HEK293 (cell line): Measurements from ENCODE around the gene KCNK1.

Experiments
- CTCF ChIA-PET: fragments of 350-600 bp; formaldehyde crosslinking; extraction: SDS; loops from one replicate; lab custom pipeline; 2021; ENCODE audit warnings: antibody characterized with exemption; lab: Yijun Ruan, JAX
- POLR2A ChIA-PET: fragments of 300-600 bp; formaldehyde crosslinking; extraction: SDS; loops from one replicate; lab custom pipeline; 2020; ENCODE audit warnings: antibody characterized with exemption, inconsistent platforms; lab: Yijun Ruan, JAX
- H3K27ac ChIP-seq: fragments of 200-500 bp; sonication (Bioruptor generic); 2 replicates; pipeline ENCODE4 v1.5.1; 2014; ENCODE audit warnings: low read depth, low read length, control low read depth, inconsistent platforms; ENCODE audit errors: extremely low read depth
- H3K36me3 ChIP-seq, 2 experiments: fragments of 200-500 bp in 1 of 2; sonication (Bioruptor generic) in 1 of 2; 1 replicate in 1 of 2; 2 replicates in 1 of 2; pipeline ENCODE4 v1.5.1; 2014 to 2017; ENCODE audit warnings: inconsistent platforms in 2 of 2, low read length in 2 of 2; ENCODE audit not compliant: control insufficient read depth in 2 of 2, insufficient read depth in 1 of 2
- H3K4me1 ChIP-seq: fragments of 200-500 bp; sonication (Bioruptor generic); 2 replicates; pipeline ENCODE4 v1.5.1; 2014; ENCODE audit warnings: mild to moderate bottlenecking, low read length, inconsistent platforms; ENCODE audit not compliant: control insufficient read depth, insufficient read depth
- H3K4me3 ChIP-seq: 2 replicates; pipeline ENCODE4 v1.5.1; 2011; ENCODE audit warnings: low read depth, mild to moderate bottlenecking, control low read depth, low read length, moderate library complexity
- H3K9me3 ChIP-seq: fragments of 200-500 bp; sonication (Bioruptor generic); 2 replicates; pipeline ENCODE4 v1.5.1; 2014; ENCODE audit warnings: low read depth, low read length, inconsistent platforms; ENCODE audit not compliant: control insufficient read depth, insufficient read depth
- HOXA7 ChIP-seq: sonication (generic); formaldehyde crosslinking; IDR thresholded peaks from 2 replicates; pipeline ENCODE4 v1.8.1; 2022; ENCODE audit warnings: missing genetic modification reagents, borderline replicate concordance
- ZBTB21 ChIP-seq: fragments of 450-650 bp; formaldehyde crosslinking; IDR thresholded peaks from 2 replicates; pipeline ENCODE4 v1.5.1; 2017; ENCODE audit warnings: missing biosample characterization, missing genetic modification characterization
- ZEB2 ChIP-seq: fragments of 450-650 bp; formaldehyde crosslinking; IDR thresholded peaks from 2 replicates; pipeline ENCODE4 v1.5.1; 2016; ENCODE audit warnings: missing biosample characterization, missing genetic modification characterization
- ZFP69B ChIP-seq: fragments of 450-650 bp; formaldehyde crosslinking; IDR thresholded peaks from 2 replicates; pipeline ENCODE4 v1.5.1; 2016; ENCODE audit warnings: missing biosample characterization, missing genetic modification characterization
- ZNF146 ChIP-seq: fragments of 450-650 bp; formaldehyde crosslinking; IDR thresholded peaks from 2 replicates; pipeline ENCODE4 v1.5.1; 2016; ENCODE audit warnings: missing biosample characterization, missing genetic modification characterization
- ZNF366 ChIP-seq: fragments of 450-650 bp; formaldehyde crosslinking; conservative IDR thresholded peaks from 2 replicates; pipeline ENCODE4 v1.5.1; 2016; ENCODE audit warnings: missing biosample characterization, missing genetic modification characterization
- ZNF404 ChIP-seq: fragments of 450-650 bp; formaldehyde crosslinking; IDR thresholded peaks from 2 replicates; pipeline ENCODE4 v1.5.1; 2017; ENCODE audit warnings: missing biosample characterization, missing genetic modification characterization
- ZNF449 ChIP-seq: fragments of 450-650 bp; formaldehyde crosslinking; IDR thresholded peaks from 2 replicates; pipeline ENCODE4 v1.5.1; 2017; ENCODE audit warnings: missing biosample characterization, mild to moderate bottlenecking, missing genetic modification characterization, moderate library complexity
- ZNF580 ChIP-seq: fragments of 450-650 bp; formaldehyde crosslinking; IDR thresholded peaks from 2 replicates; pipeline ENCODE4 v1.5.1; 2016; ENCODE audit warnings: missing biosample characterization, missing genetic modification characterization
- ZNF585B ChIP-seq: fragments of 450-650 bp; formaldehyde crosslinking; IDR thresholded peaks from 2 replicates; pipeline ENCODE4 v1.5.1; 2016; ENCODE audit warnings: missing biosample characterization, missing genetic modification characterization
- ZNF600 ChIP-seq: fragments of 450-650 bp; formaldehyde crosslinking; IDR thresholded peaks from 2 replicates; pipeline ENCODE4 v1.5.1; 2016; ENCODE audit warnings: missing biosample characterization, missing genetic modification characterization
- ZNF629 ChIP-seq: fragments of 450-650 bp; formaldehyde crosslinking; IDR thresholded peaks from 2 replicates; pipeline ENCODE4 v1.5.1; 2017; ENCODE audit warnings: missing biosample characterization, missing genetic modification characterization
- ZNF747 ChIP-seq: fragments of 450-650 bp; formaldehyde crosslinking; IDR thresholded peaks from 2 replicates; pipeline ENCODE4 v1.5.1; 2016; ENCODE audit warnings: missing biosample characterization, missing genetic modification characterization
- ZNF76 ChIP-seq: fragments of 450-650 bp; formaldehyde crosslinking; IDR thresholded peaks from 2 replicates; pipeline ENCODE4; 2016; ENCODE audit warnings: low read depth, missing biosample characterization, missing genetic modification characterization, borderline replicate concordance
- TF ChIP-seq, protein P1 (sequence below): fragments of 450-650 bp; formaldehyde crosslinking; IDR thresholded peaks from 2 replicates; pipeline ENCODE4 v1.5.1; 2016; ENCODE audit warnings: missing biosample characterization, missing genetic modification characterization, borderline replicate concordance

Gene KCNK1

DNA sequence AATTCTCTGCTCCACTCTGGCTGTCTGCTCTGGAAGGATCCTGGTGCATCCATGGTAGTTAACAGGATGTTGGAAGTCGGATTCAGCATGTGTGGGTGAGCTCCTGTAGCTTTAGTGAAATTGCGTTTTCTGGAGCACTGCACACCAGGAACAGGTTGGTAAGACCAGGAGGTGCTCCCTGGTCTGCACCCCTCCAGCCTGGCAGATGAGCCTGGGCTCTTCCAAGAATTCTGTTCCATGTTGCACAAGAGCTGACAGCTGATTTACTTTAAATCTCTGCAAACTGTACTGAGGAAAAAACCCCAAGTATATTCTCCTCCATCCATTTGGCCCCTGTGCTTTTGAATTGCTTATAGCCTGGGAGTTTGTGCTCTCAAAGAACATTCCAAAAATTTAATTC, 33.7 kb downstream of the KCNK1 start:
- peaks cover 0 to 6% of the 10 kb centered on the region in 2 experiments; a peak in 1 of 3 replicates for H3K36me3 ChIP-seq
- H3K4me3 ChIP-seq = no peak overlapping the region
- no peaks in the 10 kb centered on the region for H3K4me1 ChIP-seq
- H3K9me3 ChIP-seq = no peaks in the 10 kb centered on the region
- TF ChIP-seq ZBTB21 (tag by site-specific recombination) (no peak), HOXA7 (CRISPR knock-in tag) (no peak), ZEB2 (tag by site-specific recombination) (no peak), ZNF629 (tag by site-specific recombination) (no peak)
- ChIA-PET CTCF (interaction anchor here (1.1 kb wide), 1 partner anchor 207 kb away, joined by 4 read pairs; no protein-coding TSS in a partner anchor), POLR2A (interaction anchor here (1.0 kb wide), 1 partner anchor 12 kb away, joined by 3 read pairs; no protein-coding TSS in a partner anchor)
- no peak overlapping the region for H3K27ac ChIP-seq

GRCh38 chr1:233651061-233651460, 37.2 kb downstream of the KCNK1 start:
- ChIA-PET CTCF (no interaction called here), POLR2A (no interaction called here)
- H3K4me3 ChIP-seq = no peak overlapping the region
- peaks cover 11% of the 10 kb centered on the region for H3K4me1 ChIP-seq
- no peaks in the 10 kb centered on the region for H3K9me3 ChIP-seq
- TF ChIP-seq ZNF449 (tag by site-specific recombination) = no peak
- no peak for TF ChIP-seq ZFP69B (tag by site-specific recombination)
- TF ChIP-seq ZNF747 (tag by site-specific recombination) = no peak
- TF ChIP-seq ZNF76 (tag by site-specific recombination) = no peak
- TF ChIP-seq ZNF600 (tag by site-specific recombination) = no peak
- no peak for TF ChIP-seq ZNF404 (tag by site-specific recombination)
- H3K27ac ChIP-seq = no peak overlapping the region
- H3K36me3 ChIP-seq = peaks cover 0 to 6% of the 10 kb centered on the region in 2 experiments; a peak in 1 of 3 replicates

DNA sequence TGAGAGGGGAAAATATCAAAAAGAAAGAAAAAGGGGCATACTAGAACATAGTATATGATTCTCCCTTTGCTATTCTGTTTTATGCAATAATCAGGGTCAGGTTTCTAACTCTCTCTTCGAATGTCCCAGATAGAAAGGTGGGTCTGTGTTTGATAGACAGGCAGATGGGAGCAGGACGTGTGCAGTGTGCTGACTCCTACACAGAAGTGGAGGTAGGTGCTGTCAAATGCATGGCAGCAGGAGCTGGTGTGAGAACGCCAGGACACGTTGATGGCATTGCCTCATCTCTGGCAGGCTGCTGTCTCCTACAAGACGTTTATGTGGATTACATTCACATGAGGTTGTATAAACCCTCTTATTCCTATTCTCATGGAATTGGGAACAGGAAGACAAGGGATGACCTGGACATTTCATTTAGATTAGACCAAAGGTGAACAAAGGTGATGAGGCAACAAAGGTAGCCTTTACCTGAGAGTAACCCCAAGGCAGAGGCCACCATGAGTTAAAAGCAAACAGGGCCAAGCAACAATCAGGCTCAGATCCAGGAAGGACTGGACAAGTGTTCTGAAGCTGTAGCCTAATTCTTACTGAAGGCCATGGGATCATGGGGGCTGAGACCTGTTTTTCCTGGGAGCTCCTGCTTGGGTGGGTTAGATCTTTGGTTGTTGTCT, 37.8 kb downstream of the KCNK1 start:
- Histone ChIP-seq H3K27ac (no peak overlapping the region), H3K4me3 (no peak overlapping the region), H3K9me3 (no peaks in the 10 kb centered on the region), H3K36me3 (peaks cover 0 to 6% of the 10 kb centered on the region in 2 experiments; a peak in 1 of 3 replicates), H3K4me1 (peaks cover 18% of the 10 kb centered on the region)
- POLR2A ChIA-PET = no interaction called here
- TF ChIP-seq ZNF585B (no peak), ZNF146 (tag by site-specific recombination) (no peak), ZNF580 (tag by site-specific recombination) (no peak), ZNF366 (tag by site-specific recombination) (no peak)
- TF ChIP-seq, protein P1, sequence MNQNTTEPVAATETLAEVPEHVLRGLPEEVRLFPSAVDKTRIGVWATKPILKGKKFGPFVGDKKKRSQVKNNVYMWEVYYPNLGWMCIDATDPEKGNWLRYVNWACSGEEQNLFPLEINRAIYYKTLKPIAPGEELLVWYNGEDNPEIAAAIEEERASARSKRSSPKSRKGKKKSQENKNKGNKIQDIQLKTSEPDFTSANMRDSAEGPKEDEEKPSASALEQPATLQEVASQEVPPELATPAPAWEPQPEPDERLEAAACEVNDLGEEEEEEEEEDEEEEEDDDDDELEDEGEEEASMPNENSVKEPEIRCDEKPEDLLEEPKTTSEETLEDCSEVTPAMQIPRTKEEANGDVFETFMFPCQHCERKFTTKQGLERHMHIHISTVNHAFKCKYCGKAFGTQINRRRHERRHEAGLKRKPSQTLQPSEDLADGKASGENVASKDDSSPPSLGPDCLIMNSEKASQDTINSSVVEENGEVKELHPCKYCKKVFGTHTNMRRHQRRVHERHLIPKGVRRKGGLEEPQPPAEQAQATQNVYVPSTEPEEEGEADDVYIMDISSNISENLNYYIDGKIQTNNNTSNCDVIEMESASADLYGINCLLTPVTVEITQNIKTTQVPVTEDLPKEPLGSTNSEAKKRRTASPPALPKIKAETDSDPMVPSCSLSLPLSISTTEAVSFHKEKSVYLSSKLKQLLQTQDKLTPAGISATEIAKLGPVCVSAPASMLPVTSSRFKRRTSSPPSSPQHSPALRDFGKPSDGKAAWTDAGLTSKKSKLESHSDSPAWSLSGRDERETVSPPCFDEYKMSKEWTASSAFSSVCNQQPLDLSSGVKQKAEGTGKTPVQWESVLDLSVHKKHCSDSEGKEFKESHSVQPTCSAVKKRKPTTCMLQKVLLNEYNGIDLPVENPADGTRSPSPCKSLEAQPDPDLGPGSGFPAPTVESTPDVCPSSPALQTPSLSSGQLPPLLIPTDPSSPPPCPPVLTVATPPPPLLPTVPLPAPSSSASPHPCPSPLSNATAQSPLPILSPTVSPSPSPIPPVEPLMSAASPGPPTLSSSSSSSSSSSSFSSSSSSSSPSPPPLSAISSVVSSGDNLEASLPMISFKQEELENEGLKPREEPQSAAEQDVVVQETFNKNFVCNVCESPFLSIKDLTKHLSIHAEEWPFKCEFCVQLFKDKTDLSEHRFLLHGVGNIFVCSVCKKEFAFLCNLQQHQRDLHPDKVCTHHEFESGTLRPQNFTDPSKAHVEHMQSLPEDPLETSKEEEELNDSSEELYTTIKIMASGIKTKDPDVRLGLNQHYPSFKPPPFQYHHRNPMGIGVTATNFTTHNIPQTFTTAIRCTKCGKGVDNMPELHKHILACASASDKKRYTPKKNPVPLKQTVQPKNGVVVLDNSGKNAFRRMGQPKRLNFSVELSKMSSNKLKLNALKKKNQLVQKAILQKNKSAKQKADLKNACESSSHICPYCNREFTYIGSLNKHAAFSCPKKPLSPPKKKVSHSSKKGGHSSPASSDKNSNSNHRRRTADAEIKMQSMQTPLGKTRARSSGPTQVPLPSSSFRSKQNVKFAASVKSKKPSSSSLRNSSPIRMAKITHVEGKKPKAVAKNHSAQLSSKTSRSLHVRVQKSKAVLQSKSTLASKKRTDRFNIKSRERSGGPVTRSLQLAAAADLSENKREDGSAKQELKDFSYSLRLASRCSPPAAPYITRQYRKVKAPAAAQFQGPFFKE (tag by site-specific recombination) = no peak
- CTCF ChIA-PET = no interaction called here
